ENCODE measurements around the gene FBXL15. TPM values are rescaled to one million over a fixed set of nuclear protein-coding genes. Genes with fewer than 3 reads are reported as not detected.
A peak's percentile ranks its signal among the peaks of the same experiment; 100 is the strongest.

Gene FBXL15
- total and polyA plus RNA-seq, 2 donors (not counting 1 experiment from before 2014, with no cell fraction given), result 15.5 to 20.7 TPM

DNA sequence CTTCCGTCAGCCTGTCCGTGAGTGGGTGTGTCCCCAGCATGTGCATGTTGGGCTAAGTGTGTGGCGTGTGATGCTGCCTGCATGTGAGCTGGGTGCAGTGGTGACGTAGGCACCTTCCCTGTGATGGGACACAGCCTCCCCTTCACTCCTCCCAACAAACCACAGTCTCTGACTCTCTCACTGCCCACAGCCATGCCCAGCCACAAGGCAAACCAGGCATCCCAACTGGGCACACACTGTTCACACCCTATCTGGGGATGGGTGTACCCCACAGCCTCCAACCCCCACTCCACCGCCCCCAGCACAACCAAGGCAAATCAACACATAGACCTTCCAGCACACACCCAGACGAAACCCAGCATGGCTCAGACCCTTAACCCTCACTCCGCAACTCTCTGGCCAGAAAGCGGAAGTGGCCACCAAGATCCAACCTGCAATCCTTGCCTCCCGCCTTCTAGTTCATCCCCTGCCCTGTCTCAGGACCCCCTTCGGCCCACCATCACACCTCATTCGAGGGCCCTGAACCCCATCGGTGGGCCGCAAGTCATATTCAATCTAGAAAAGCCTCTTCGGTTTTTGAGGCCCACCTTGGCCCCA is 12.4 kb upstream of the FBXL15 start:
- Histone ChIP-seq H3K27ac (ENCODE audit: low read length in 2 of 2) (no peak overlapping the region), H3K4me1 (ENCODE audit: control insufficient read depth in 2 of 2, insufficient read depth in 2 of 2, low read length in 2 of 2) (peaks cover 26 to 33% of the 10 kb centered on the region in 2 donors), H3K9ac (ENCODE audit: low read length) (peak overlapping the region; percentile 35), H3K9me3 (ENCODE audit: control extremely low read depth in 1 of 3, control insufficient read depth in 2 of 3, insufficient read depth in 1 of 3, low read length in 2 of 3) (peaks cover 0 to 20% (median 0%) of the 10 kb centered on the region in 3 donors), H3K4me3 (ENCODE audit: control extremely low read depth in 1 of 5, extremely low read depth in 1 of 5, insufficient read depth in 1 of 5, low read depth in 2 of 5, low read length in 4 of 5) (peak overlapping the region in 3 of 5 experiments; percentile 8 to 40 (median 39)), H3K4me2 (replicated peaks; ENCODE audit: low read depth, low read length, poor library complexity, severe bottlenecking) (peak overlapping the region; percentile 84), H2AFZ (ENCODE audit: insufficient read depth, low read depth, low read length, poor library complexity, severe bottlenecking) (peak overlapping the region; percentile 42), H3K27me3 (replicated peaks in 1 of 4; ENCODE audit: control extremely low read depth in 1 of 4, control insufficient read depth in 3 of 4, insufficient read depth in 4 of 4, low read length in 3 of 4) (peaks cover 0 to 59% (median 35%) of the 10 kb centered on the region in 4 experiments), H3K36me3 (replicated peaks in 1 of 2; ENCODE audit: control extremely low read depth in 1 of 2, control insufficient read depth in 1 of 2, extremely low read depth in 1 of 2, insufficient read depth in 2 of 2, low read length in 1 of 2) (peaks cover 0 to 3% of the 10 kb centered on the region in 2 experiments), H3K79me2 (ENCODE audit: control insufficient read depth, insufficient read depth, low read length) (no peaks in the 10 kb centered on the region), H4K20me1 (ENCODE audit: control insufficient read depth, insufficient read depth, low read length, poor library complexity, severe bottlenecking) (peaks cover 18% of the 10 kb centered on the region)
- TF ChIP-seq, protein P1, sequence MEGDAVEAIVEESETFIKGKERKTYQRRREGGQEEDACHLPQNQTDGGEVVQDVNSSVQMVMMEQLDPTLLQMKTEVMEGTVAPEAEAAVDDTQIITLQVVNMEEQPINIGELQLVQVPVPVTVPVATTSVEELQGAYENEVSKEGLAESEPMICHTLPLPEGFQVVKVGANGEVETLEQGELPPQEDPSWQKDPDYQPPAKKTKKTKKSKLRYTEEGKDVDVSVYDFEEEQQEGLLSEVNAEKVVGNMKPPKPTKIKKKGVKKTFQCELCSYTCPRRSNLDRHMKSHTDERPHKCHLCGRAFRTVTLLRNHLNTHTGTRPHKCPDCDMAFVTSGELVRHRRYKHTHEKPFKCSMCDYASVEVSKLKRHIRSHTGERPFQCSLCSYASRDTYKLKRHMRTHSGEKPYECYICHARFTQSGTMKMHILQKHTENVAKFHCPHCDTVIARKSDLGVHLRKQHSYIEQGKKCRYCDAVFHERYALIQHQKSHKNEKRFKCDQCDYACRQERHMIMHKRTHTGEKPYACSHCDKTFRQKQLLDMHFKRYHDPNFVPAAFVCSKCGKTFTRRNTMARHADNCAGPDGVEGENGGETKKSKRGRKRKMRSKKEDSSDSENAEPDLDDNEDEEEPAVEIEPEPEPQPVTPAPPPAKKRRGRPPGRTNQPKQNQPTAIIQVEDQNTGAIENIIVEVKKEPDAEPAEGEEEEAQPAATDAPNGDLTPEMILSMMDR (IDR thresholded peaks at IDR 0.05), result no peak
- peak; percentile 49 for TF ChIP-seq EZH2 (IDR thresholded peaks at IDR 0.05; ENCODE audit: borderline replicate concordance, insufficient read depth, low read depth, low read length, poor library complexity, severe bottlenecking)
- peak overlapping the region; percentile 72 for H3K4me3 Mint-ChIP-seq
- H3K27ac Mint-ChIP-seq, result peak overlapping the region; percentile 42
- ChIA-PET POLR2A (interaction anchor here (0.6 kb wide), 1 partner anchor 277 kb away, joined by 4 read pairs; no protein-coding TSS in a partner anchor), CTCF (interaction anchor here (1.9 kb wide), 1 partner anchor 10 kb away, joined by 7 read pairs; no protein-coding TSS in a partner anchor)
- DNase-seq (no peak), ATAC-seq (ENCODE audit: low read depth) (no peak)
- 81% methylated on average over 11 of the region's 14 CpGs for WGBS (ENCODE audit: insufficient coverage)
- H3K4me1 Mint-ChIP-seq, result peaks cover 34% of the 10 kb centered on the region
- H3K9me3 Mint-ChIP-seq (ENCODE audit: insufficient read depth), result no peaks in the 10 kb centered on the region
- peaks cover 43% of the 10 kb centered on the region for H3K27me3 Mint-ChIP-seq
- intact Hi-C loops (cut with micrococcal nuclease), result no loop called here

Measured in B cell (primary cell).